Fibroblast of mammary gland (primary cell): ENCODE results near the gene MROH2A.
A peak's percentile ranks its signal among the peaks of the same experiment; 100 is the strongest.

Experiments
- DNase-seq: peaks from one replicate; pipeline ENCODE4 v3.0.0-alpha.2; 2010; ENCODE audit warnings: low read depth
- H3K4me3 ChIP-seq: 2 replicates; pipeline ENCODE4 v1.5.1; 2011; ENCODE audit warnings: low read depth, mild to moderate bottlenecking, low read length, moderate library complexity; ENCODE audit not compliant: control insufficient read depth
- TF ChIP-seq, protein P1 (sequence below): conservative IDR thresholded peaks from 2 replicates; pipeline ENCODE4 v1.5.1; 2011; ENCODE audit warnings: low read depth, low read length, inconsistent platforms; ENCODE audit not compliant: control insufficient read depth, insufficient read depth

The MROH2A gene

DNA sequence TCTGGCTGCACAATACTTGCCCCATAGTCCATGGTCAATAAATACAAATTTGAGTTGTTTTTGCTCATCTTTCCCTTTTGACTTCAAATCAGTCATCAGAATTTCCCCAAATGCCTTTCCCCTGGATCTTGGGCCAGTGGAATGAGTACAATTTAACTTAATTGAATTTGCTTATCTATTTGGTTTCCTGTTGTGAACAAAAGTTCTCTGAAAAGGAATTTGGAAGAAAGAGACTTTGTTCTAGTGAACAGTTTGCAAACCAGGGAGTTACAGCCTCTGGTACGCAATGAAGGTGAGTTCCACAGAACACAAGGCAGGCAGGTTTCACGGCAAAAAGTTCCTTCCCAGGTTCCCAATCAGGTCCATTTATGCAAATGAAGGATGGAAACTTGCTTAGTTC is 19.3 kb upstream of the MROH2A start:
- DNase-seq, result no peak
- TF ChIP-seq, protein P1, sequence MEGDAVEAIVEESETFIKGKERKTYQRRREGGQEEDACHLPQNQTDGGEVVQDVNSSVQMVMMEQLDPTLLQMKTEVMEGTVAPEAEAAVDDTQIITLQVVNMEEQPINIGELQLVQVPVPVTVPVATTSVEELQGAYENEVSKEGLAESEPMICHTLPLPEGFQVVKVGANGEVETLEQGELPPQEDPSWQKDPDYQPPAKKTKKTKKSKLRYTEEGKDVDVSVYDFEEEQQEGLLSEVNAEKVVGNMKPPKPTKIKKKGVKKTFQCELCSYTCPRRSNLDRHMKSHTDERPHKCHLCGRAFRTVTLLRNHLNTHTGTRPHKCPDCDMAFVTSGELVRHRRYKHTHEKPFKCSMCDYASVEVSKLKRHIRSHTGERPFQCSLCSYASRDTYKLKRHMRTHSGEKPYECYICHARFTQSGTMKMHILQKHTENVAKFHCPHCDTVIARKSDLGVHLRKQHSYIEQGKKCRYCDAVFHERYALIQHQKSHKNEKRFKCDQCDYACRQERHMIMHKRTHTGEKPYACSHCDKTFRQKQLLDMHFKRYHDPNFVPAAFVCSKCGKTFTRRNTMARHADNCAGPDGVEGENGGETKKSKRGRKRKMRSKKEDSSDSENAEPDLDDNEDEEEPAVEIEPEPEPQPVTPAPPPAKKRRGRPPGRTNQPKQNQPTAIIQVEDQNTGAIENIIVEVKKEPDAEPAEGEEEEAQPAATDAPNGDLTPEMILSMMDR, result no peak
- no peak overlapping the region for H3K4me3 ChIP-seq

DNA sequence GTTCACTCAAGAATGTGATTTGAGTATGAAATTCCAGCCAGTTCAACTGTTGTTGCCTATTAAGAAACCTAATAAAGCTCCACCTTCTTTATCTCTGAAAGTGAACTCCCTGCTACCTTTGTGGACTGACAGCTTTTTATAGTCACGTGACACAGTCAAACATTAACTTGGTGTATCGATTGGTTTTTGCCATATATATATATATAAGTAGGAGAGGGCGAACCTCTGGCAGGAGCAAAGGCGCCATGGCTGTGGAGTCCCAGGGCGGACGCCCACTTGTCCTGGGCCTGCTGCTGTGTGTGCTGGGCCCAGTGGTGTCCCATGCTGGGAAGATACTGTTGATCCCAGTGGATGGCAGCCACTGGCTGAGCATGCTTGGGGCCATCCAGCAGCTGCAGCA is 18.1 kb upstream of the MROH2A start, which contains the start of gene UGT1A1:
Gene UGT1A1 (plus strand): TSS at position 228 of the 400 bp plus-strand sequence. CDS start 18 bp downstream, at position 246.
- no peak for DNase-seq
- TF ChIP-seq, protein P1, result no peak
- H3K4me3 ChIP-seq, result no peak within 1 kb of the TSS

DNA sequence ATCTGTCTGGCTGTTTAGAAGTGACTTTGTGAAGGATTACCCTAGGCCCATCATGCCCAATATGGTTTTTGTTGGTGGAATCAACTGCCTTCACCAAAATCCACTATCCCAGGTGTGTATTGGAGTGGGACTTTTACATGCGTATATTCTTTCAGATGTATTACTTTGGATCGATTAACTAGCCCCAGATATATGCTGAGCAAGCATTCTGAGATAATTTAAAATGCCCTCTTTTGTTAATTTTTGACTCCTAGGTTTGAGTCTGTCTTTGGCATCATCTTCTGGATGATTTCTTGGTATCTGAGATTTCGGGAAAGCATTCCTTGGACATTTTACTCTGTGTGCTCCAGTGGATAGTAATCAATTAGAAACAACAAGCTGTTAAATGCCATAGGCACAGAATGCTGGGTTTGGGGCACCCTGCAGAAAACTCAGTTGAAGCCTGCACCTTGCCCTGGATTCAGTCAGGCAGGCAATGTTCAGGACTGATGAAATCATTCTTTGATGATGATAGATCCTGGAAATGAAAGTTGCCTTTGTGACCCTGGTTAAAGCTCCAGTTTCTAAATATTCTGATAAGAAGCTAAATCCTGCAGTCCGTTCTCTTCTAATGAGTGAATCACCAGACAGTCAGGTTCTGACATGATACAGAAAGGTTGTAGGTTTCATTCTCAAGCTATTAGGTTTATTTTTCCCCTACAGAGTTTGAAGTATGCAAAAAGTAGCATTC is 16.9 kb upstream of the MROH2A start:
- TF ChIP-seq, protein P1, result no peak
- H3K4me3 ChIP-seq, result no peak overlapping the region
- DNase-seq, result peak; percentile 2

DNA sequence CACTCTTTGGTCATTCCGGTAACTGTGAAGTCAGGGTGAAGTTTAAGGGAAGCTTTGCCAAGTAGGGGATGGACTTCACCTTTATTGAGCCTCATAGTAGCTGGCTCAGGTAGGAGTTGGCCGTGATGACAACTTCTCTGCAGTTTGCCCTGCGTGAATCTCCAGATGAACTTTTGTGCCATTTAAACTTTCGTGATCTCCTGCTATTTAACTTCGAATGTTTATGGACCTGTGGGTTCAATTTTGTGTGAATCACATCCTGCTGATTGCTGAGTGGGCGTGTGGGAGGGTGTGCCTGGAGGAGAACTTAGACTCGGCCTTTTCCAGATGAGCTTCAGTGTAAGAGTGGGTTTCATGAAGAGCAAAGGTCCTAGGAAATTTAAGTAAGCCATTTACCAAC is 13.9 kb upstream of the MROH2A start:
- no peak overlapping the region for H3K4me3 ChIP-seq
- TF ChIP-seq, protein P1, result no peak
- DNase-seq, result peak; percentile 68

DNA sequence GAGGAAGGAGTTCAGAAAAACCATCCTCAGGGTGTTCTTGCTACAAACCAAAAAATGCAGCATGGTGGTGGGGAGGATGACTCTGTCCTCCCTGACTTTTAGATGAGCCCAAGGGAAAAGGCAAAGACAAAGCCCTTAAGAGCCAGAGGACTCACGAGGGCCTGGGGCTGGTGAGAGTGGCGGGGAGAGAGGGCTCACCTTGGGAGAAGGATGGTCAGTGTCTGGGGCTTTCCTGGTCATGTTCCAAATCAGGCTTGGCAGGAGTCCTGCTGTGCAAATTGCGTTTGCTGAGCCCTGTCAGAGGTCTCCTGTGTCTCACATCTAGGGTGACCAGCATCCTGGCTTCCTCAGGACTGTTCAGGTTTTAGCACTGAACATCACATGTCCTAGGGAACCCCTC is 13.4 kb upstream of the MROH2A start:
- peak; percentile 12 for DNase-seq
- H3K4me3 ChIP-seq, result no peak overlapping the region
- TF ChIP-seq, protein P1, result no peak

DNA sequence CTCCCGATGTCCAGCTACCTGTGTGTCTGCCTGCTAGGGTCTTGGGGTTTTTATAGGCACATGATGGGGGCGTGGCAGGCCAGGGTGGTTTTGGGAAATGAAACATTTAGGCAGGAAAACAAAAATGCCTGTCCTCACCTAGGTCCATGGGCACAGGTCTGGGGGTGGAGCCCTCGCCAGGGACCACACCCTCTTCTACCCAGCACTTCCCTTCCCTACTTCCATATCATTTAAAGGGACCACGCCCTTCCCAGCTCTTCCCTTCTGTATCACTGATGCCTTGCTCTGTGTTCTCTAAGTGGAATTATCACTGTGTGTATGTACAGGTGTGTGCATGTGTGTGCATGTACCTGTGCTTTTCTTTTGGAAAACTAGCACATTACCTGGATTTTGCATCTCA is 11.7 kb upstream of the MROH2A start:
- H3K4me3 ChIP-seq, result no peak overlapping the region
- no peak for DNase-seq
- TF ChIP-seq, protein P1, result no peak
